ENCODE measurements around the gene IQGAP2.

GRCh38 chr5:76733049-76733417 lies 329.9 kb downstream of the IQGAP2 start:
- TF ChIP-seq SUZ12 (IDR thresholded peaks at IDR 0.05; ENCODE audit: extremely low read depth, insufficient read depth, insufficient read length) (no peak), ZNF274 (IDR thresholded peaks at IDR 0.05; ENCODE audit: low read depth, low read length) (no peak)
